ENCODE measurements around the gene AURKAIP1. TPM values are rescaled to one million over a fixed set of nuclear protein-coding genes. Genes with fewer than 3 reads are reported as not detected.

Gene AURKAIP1
- total RNA-seq, 1 donor from 2014 or later: 145 TPM

DNA sequence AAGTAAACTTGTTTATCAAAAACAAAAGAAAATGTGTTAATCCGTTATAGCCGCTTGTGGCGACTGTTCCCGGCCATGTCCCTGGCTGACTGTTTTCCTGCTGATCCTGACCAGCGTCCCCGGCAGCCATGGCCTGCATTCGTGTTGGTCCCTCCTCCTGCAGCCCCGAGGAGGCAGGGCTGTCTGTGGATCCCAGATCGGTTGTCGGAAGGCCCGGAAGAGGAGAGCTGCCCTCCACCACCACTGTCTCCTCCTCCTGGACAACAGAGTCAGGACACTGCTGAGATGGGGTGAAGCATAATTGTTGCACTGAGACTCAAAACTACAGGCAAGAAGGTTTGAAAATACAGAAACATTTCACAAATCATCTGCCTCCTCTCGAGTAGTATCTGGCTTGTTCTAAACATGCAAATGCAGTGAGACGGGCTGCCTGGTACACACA is 13.0 kb downstream of the AURKAIP1 start:
- DNase-seq (ENCODE audit: extremely low read depth, low read depth, low spot score): no peak

DNA sequence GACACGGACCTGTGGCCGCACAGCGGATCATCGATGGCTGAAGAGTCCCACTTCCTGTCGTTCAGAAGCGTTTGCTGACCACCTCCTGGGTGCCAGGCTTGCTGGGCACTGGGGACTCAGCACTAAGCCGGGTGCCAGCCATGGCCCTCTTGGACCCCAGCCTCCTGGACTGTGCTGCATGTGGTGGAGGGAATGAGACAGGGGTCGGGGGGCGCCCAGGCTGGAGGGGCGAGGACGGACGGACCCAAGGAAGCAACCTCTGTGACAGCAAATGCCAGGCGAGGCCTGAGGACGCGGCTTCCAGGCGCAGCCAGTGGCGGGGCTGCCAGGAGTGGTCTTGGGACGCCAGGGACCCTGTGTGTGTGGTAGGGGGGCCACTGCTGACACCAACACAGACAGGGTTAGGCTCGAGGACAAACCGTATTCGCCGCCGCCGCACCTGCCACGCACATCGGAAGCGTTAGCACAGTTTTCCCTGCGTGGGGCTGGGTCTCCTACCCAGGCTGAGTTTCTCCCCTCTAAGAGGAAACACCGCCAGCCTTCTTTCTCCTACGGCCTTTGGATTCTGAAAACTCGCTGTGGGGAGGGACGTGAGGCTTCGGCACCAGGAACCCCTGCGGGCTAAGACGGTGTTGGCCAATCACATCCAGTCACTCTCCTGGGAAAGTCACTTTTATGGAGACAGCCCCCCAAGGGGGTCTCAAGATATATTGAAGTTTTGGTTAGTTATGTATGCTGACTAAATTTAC is 13.6 kb downstream of the AURKAIP1 start:
- DNase-seq (ENCODE audit: extremely low read depth, low read depth, low spot score): no peak

DNA sequence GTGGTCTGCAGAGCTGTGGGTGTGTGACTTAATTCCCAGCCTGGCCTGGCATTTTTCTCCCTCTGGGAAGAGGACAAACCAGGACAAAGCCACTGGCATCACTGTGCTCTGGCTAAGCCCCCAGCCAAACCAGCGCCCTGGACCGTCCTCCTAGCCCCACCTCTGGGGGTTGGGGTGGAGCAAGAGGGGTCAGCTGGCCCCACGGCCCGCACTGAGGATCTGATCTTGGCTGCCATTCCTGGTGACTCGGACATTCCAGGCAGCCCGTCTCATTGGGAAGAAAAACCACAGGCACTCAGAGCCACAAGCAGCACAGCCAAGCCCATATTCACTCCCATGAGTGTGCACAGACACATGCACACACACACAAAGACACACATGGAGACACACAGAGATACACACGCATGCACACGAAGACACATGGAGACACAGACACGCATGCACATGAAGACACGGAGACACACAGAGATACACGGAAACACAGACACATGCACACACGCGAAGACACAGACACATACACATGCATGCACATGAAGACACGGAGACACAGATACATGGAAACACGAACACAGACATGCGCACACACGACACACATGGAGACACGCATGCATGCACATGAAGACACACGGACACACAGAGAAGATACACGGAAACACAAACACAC is 14.4 kb downstream of the AURKAIP1 start:
- DNase-seq (ENCODE audit: extremely low read depth, low read depth, low spot score): no peak

DNA sequence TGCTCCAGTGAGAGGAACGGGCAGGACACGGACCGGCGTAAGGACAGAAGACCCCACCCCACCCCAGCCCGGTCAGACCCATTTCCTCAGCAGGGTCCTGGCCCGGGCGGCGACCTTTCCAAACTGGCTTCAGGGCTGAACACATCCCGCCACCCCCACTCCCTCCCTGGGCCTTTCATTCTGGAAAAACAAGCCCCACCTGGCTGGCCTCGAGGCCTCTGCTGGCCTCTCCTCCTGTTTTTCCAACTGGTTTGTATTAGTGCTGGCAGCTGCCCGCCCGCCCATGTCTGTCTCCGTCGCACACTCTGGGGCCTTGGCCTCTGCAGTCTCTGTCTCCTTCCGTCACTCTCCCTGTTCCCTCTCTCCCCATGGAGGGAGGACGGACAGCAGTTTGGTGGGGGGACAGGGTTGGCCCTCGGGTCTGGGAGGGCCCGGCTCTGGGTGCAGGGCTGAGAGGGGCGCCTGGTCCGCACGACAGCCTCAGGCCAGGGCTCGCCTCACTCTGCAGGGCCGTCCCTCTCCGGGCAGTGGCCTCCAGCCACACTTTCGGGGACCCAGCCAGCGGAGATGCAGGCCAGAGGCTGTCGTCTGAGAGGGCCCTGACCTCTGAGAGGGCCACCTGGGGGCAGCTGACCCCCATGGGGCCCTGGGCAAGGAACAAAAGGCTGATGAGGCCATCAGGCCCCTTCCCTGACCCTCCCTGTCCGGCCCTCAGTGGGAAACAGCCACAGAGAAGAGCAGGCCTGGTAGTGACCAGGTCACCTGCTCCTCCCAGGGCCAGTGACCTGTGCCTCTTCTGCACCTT is 15.1 kb downstream of the AURKAIP1 start:
- DNase-seq (ENCODE audit: extremely low read depth, low read depth, low spot score): no peak

DNA sequence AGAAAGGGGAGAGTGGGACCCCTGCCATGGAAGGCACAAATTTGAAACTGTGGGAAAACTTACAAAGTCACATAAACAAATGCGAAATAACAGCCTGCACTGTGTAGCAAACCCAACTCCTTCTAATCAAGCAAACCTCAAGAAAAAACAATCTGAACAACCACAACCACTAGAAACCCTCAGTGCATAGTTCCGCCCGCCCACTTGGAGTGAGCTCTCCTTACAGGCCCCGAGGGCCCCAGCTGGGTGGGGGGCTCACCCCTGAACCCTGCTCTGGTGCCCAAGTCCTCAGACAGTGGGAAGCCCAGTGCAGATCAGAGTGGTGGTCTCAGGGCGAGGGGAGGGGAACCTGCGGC is 15.7 kb downstream of the AURKAIP1 start:
- DNase-seq (ENCODE audit: extremely low read depth, low read depth, low spot score): no peak

DNA sequence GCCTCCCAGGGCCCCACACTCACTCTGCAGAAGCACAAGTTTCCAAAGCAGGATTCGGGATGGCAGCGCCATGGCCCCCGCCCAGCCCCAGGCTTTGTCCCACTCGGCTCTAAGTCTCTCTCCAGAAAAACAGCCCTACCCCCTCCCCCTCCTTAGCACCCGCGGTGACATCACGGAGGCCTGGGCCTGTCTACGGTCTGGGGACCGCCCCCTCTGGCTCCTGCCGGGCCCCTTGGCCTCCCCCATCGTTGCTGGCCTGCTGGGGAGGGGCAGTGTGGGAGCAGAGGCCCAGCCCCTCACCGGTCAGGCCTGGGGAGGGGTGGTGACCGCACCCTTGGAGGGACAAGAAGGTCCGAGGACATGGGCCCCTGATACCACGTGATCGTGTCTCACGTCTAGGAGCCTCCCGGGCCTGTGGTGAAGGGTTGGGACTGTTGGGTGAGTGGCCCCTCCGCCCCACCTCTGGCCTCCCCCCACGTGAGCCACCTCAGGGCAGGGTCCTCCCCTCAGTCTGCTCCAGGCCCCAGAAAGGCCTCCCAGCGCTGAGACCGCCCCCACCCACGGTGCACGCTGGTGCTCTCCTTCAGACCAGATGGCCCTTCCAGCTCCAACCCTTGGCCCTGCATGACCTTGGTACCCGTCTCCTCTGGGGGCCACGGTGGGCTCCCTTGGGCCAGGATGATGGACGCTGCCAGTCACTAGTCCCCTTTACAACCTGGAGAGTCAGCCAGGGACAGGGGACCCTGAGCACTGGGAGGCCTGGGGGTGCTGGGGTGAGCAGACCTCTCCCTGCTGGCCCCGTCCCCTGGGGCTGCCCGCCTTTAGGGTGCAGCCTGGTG is 16.4 kb downstream of the AURKAIP1 start, which contains the start of gene MXRA8:
Gene MXRA8, minus strand, starts transcription at position 123 of the 839 bp plus-strand sequence. Its CDS starts 51 bp downstream, at position 72.
- DNase-seq (ENCODE audit: extremely low read depth, low read depth, low spot score): no peak

DNA sequence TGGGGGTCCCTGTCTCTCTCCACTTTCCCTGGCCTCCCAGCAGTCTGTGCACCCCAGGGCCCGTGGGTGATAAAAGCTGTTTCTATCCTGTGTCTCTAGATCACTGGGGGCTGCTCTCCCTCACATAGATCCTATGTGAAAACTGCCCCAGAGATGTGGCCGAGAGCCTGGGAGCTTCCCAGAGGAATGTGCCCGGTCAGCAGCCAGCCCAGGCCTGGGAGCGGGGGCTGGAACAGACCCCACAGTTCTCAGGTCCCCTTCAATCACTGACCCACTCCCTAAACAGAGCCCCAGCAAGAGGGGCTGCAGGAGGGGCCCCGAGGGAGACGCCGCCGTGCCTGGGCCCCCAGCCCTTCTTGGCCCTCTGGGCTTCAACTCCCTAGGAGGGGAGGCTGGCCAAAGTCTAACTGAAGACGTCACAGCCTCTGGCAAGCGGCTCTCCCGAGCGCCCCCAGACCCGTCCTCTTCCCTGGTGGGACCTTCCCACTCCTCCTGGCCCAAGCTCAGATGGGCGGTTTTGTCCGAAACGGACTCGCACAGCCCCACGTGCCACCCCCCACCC is 17.1 kb downstream of the AURKAIP1 start:
- no peak for DNase-seq (ENCODE audit: extremely low read depth, low read depth, low spot score)

DNA sequence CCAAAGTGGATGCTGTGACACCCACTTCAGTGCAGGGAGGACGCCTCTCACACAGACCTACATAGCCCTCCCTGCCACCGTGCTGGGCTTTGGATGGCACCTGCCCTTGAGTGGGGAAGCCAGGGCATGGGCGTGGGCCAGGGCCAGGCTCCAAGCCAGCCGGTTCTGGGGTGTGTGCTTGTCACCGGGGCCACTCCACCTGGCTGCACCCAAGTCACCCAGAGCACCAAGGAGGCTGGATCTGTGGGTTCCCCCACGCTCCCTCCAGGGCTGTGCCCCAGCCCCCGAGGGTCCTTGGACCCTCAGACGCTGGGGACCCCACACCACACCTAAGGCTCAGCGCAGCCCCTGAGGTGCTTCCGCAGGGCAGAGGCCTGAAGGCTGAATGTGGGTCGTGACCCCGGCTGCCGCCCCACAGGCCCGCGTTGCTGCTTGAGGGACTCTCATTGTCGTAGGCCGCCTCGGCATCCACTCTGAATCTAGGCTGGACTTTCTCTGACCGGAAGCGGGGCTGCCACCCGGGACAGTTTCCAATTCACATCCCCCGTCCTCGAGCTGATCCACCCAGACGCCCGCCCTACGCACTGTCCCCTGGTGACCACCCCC is 18.1 kb downstream of the AURKAIP1 start:
- no peak for DNase-seq (ENCODE audit: extremely low read depth, low read depth, low spot score)

DNA sequence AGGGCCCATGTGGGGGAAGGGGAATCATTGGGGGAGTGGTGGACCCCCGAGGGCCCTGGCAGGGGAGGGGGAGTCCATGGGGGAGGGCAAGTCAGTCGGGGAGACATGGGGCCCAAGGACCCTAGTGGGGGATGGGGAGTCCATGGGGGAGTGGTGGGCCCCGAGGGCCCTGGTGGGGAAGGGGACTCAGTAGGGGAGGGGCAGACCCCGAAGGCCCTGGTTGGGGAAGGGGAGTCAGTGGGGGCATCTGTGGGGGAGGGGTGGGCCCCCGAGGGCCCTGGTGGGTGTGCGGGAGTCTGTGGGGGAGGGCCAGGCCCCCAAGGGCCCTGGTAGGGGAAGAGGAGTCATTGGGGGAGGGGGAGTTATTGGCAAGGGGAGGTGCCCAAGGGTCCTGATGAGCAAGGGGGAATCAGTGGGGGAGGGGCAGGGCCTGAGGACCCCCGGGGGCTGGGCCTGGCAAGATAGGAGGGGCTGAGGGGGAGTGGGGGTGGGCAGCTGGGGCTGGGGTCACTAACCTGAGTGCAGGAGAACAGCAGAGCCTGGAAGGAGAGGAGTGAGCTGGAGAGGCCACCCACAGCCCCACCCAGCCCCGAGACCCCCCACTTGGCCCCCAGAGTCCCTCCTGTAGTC is 18.7 kb downstream of the AURKAIP1 start:
- no peak for DNase-seq (ENCODE audit: extremely low read depth, low read depth, low spot score)

DNA sequence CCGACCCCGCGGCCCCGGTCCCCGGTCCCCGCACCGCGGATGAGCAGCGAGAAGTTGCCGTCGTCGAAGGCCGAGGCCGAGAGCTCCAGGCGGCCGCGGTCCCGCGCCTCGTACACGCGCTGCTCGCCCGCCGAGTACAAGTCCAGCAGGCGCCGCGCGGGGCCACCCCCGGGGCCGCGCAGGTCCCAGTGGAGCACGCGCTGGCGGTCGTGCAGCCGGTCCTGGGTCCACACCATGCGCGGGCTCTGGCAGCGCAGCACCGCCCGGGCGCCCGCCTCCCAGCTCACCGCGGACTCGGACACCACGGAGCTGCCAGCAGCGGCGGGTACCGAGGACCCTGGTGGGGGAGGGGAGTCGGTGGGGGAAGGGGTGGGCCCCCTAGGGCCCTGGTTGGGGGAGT is 19.6 kb downstream of the AURKAIP1 start:
- no peak for DNase-seq (ENCODE audit: extremely low read depth, low read depth, low spot score)

DNA sequence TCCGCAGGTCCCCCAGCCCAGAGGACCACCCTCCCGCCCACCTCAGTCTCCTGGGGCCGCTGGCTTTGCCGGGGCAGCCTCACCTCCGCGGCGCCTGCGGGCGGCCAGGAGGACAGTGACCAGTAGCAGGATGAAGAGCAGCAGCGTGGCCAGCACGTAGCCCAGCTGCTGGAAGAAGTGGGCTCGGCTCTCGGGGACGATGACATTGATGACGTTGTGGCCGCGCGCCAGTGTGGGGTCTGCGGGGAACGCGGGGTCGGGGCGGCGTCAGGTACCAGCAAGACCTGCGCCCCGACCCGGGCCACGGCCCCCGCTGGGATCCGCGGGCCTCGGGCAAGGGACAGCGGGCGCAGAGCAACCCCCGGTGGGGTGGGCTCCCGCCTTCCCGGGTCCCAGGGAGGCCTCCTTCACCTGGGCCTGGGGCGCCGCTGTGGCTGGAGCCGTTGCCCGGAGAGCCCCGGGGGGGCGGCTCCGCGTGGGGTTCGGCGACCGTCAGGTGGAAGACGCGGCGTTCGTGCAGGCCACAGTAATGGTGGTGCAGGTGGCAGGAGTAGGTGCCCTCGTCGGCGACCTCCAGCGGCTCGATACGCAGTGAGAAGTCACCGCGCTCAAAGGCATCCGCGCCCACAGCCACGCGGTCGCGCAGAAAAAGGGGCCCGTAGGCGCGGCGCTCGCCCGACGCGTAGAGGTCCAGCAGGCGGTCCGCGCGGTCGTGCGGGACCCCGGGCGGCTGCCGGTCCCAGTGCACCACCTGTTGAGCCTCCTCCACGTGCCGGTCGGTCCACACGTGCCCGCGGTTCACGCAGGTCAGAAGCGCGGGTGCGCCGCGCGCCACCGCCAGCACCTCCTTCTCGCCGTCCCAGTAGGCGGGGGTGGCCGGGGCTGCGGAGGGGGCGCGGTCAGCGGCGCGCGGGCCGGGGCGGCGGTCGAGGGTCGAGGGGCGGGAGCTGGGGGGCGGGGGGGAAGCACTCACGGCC is 20.4 kb downstream of the AURKAIP1 start:
- no peak for DNase-seq (ENCODE audit: extremely low read depth, low read depth, low spot score)

DNA sequence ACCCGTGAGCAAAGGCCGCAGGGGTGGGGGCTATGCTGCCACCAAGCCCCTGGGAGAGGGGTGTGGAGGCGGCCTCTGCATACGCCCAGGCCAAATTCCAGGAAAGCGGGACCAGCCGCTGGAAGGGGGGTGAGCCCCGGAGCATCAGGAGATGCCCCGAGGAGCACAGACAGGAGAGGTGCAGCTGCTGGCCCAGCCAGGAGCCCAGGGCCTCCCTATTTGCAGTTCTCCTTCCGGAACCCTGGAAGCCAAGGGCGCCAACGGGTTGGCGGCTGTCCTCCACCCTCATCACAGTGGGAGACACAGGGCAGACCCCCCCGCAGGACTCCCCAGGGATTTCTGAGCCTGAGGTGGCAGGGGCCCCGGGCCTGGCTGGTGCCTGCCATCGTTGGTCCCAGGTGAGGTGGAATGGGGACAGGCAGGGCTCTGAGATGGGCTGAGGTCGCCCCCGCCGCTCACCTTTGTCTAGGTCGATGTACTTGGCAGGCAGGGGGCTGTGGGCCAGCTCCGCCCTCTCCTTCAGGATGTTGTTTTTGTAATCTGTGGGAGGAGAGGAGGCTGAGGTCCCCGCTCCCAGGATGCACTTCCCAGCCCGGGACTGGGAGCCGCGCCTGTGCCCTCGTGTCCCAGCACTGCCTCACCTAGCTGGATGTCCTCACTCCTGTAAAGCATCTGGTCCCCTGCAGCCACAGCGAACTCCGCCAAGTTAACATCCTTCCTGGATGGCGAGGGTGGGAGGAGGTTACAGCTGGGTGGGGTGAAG is 21.4 kb downstream of the AURKAIP1 start:
- no peak for DNase-seq (ENCODE audit: extremely low read depth, low read depth, low spot score)

DNA sequence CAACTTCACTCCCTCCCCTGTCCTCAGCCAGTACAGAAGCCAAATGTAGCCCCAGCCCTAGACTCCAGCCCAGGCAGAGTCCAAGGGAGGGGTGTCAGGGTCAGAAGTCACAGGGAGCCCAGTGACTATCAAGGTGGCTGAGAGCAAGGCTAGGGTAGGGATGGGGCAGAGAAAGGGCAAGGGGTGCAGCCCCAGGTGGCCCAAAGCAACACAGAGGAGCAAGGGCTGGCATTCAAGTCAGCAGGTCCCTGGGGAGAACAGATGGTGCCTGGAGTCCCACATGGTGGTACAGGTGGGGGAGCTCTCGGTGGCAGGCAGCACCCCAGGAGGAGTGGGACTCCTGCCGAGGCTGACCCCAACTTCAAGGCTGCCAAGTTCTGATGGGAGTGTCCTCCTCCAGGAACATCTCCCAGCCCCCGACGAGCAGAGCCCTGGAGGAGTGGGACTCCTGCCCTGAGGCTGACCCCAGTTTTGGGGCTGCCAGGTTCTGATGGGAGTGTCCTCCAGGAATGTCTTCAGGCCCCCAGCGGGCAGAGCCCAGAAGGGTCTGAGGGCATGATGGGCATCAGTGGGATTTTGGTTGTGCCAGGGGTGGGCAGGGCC is 22.1 kb downstream of the AURKAIP1 start:
- DNase-seq (ENCODE audit: extremely low read depth, low read depth, low spot score): no peak

DNA sequence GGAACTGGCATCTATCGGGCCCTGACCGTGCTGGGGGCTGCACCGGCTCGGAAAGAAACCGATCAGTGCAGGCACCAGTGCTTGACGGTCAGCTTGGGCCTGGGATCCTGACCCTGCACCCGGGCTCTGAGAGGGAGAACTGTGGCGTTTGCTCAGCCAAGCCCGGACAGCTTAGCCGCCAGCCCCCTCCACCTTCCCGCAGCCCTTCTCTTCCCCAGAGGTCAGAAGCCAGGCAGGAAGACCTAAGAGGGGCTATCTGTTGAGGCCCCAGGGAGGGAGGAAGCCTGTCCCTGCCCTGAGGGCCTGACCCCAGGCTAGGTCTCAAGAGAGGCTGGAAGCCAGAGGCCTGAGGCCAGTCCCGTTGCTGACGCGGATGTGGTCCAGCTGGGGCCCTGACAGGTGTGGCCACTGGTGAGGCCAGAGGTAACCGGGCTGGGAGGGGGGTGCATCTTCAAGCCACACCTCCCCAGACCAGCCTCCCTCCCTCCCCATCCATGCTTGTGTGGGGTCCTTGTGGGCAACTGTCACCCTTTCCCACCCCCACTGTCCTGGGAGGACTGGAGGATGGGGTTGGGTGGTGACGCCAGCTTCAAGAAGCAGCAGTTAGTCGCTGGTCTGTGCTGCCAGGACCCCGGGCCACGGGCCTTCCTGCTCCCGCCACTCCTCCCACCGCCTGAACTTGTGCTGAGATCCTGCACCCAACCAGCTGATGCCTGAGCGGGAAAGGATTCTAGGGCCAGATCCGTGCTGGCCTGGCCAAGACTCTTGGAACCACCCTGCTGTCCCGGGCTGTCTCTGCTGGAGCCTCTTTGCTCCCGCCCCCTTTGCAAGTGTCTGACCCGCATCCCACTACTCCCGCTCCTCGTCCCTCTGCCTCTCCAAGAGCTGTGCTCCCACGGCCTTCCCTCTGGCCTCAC is 23.2 kb downstream of the AURKAIP1 start:
- DNase-seq (ENCODE audit: extremely low read depth, low read depth, low spot score): no peak

DNA sequence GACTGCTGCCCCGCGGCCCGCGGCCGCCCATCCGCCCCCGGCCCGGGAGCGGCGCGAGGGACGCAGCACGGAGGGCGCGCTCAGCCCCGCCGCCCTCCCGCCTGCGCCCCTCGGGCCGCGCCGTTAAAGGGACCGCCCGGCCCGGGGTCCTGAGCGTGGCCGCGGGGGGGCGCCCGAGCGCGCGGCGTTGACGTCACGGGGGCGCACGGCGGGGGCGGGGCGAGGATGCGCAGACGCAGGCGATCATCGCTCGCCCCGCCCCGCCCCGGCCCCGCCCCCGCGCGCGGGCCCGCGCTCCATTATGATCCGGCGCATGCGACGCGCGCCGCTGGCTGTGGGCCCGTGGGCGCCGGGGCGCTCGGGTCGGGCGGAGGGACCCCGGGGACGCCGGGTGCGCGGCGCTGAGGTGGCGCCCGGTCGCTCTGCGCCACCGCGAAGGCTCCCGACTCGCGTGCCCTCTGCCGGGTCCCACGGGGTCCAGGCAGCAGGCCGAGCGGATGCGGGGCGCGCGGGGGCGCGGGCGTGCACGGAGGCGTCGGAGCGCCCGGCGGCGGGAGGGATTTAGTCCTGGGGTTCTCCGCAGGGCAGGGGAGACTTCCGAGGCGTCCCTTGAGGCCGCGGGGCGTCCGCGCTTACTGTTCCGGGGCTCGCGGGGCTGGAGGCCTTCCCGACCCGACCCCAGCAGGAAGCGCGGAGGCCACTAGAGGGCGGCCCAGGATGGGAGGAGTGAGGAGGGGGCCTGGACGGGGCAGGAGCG is 25.6 kb downstream of the AURKAIP1 start, which contains the start of gene DVL1:
Gene DVL1, minus strand, starts transcription at position 163 of the 757 bp plus-strand sequence. CDS start 353 bp downstream, outside the sequence.
- DNase-seq (ENCODE audit: extremely low read depth, low read depth, low spot score): no peak

All from glomerular endothelial cell (primary cell).